Measurements from ENCODE around the gene PDZRN3. TPM values are rescaled to one million over a fixed set of nuclear protein-coding genes. Genes with fewer than 3 reads are reported as not detected.

Gene PDZRN3
- total and polyA plus RNA-seq, 4 donors: 33.6 to 86.3 (median 52.6) TPM

DNA sequence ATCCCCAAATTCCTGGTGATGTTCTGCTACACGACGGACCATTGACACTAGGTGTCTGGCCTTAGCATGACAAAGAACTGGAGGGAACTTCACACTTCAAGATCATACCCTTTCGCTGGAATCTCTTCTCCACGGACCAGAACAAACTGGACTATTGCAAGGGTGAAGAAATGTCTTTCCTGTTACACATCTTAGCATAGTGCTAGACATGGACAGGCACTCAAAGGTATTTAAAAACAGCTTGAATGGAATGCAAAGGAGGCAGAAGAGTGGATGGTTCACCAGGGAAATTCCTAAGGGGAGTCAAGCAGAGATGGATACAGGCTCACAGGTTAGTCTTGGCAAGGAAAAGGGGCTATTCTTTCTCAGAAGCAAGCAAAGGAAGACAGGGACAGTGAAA, 33.5 kb upstream of the PDZRN3 start:
- H3K36me3 ChIP-seq (ENCODE audit: control insufficient read depth in 1 of 2, insufficient read depth in 2 of 2, low read length in 1 of 2): no peaks in the 10 kb centered on the region
- no peak overlapping the region for H3K27ac ChIP-seq (ENCODE audit: low read depth in 1 of 2, low read length in 2 of 2)
- H3K4me3 ChIP-seq (ENCODE audit: low read length in 2 of 2): no peak overlapping the region
- H3K9me3 ChIP-seq (ENCODE audit: control insufficient read depth, low read length): no peaks in the 10 kb centered on the region
- H3K27me3 ChIP-seq (ENCODE audit: control insufficient read depth in 1 of 2, insufficient read depth in 2 of 2, low read length in 1 of 2): no peaks in the 10 kb centered on the region
- no peaks in the 10 kb centered on the region for H3K4me1 ChIP-seq (ENCODE audit: control insufficient read depth in 1 of 2, insufficient read depth in 2 of 2, low read length in 2 of 2)
- 84 to 86% methylated on average over 4 of the region's 4 CpGs for WGBS, 2 donors
- ATAC-seq (ENCODE audit: low FRiP score): no peak
- DNase-seq: no peak
- intact Hi-C loops (cut with DNase I): loop anchor here in 1 of 2 donors (5.0 kb wide), 1 partner anchor 59 kb away; no protein-coding TSS in a partner anchor

- ATAC-seq (ENCODE audit: low FRiP score): no peak
- Histone ChIP-seq H3K27ac (ENCODE audit: low read depth in 1 of 2, low read length in 2 of 2) (no peak overlapping the region), H3K4me1 (ENCODE audit: control insufficient read depth in 1 of 2, insufficient read depth in 2 of 2, low read length in 2 of 2) (no peaks in the 10 kb centered on the region), H3K4me3 (ENCODE audit: low read length in 2 of 2) (no peak overlapping the region), H3K9me3 (ENCODE audit: control insufficient read depth, low read length) (no peaks in the 10 kb centered on the region), H3K27me3 (ENCODE audit: control insufficient read depth in 1 of 2, insufficient read depth in 2 of 2, low read length in 1 of 2) (no peaks in the 10 kb centered on the region), H3K36me3 (ENCODE audit: control insufficient read depth in 1 of 2, insufficient read depth in 2 of 2, low read length in 1 of 2) (no peaks in the 10 kb centered on the region)
- DNase-seq: no peak
- intact Hi-C loops (cut with DNase I): loop anchor here in 1 of 2 donors (5.0 kb wide), 1 partner anchor 60 kb away; no protein-coding TSS in a partner anchor
These were observed 32.4 kb upstream of the PDZRN3 start for GRCh38 chr3:73657186-73657585.

- H3K27ac ChIP-seq (ENCODE audit: low read depth in 1 of 2, low read length in 2 of 2): no peak overlapping the region
- 77 to 82% methylated on average over 4 of the region's 4 CpGs for WGBS, 2 donors
- H3K9me3 ChIP-seq (ENCODE audit: control insufficient read depth, low read length): no peaks in the 10 kb centered on the region
- DNase-seq (no peak), ATAC-seq (ENCODE audit: low FRiP score) (no peak)
- intact Hi-C loops (cut with DNase I): loop anchor here in 1 of 2 donors (5.0 kb wide), 1 partner anchor 61 kb away; no protein-coding TSS in a partner anchor
- H3K36me3 ChIP-seq (ENCODE audit: control insufficient read depth in 1 of 2, insufficient read depth in 2 of 2, low read length in 1 of 2): no peaks in the 10 kb centered on the region
- no peaks in the 10 kb centered on the region for H3K4me1 ChIP-seq (ENCODE audit: control insufficient read depth in 1 of 2, insufficient read depth in 2 of 2, low read length in 2 of 2)
- H3K27me3 ChIP-seq (ENCODE audit: control insufficient read depth in 1 of 2, insufficient read depth in 2 of 2, low read length in 1 of 2): no peaks in the 10 kb centered on the region
- H3K4me3 ChIP-seq (ENCODE audit: low read length in 2 of 2): no peak overlapping the region
These were observed 31.6 kb upstream of the PDZRN3 start for GRCh38 chr3:73656241-73656890.

- Histone ChIP-seq H3K4me3 (ENCODE audit: low read length in 2 of 2) (no peak overlapping the region), H3K36me3 (ENCODE audit: control insufficient read depth in 1 of 2, insufficient read depth in 2 of 2, low read length in 1 of 2) (no peaks in the 10 kb centered on the region), H3K9me3 (ENCODE audit: control insufficient read depth, low read length) (no peaks in the 10 kb centered on the region), H3K4me1 (ENCODE audit: control insufficient read depth in 1 of 2, insufficient read depth in 2 of 2, low read length in 2 of 2) (no peaks in the 10 kb centered on the region), H3K27ac (ENCODE audit: low read depth in 1 of 2, low read length in 2 of 2) (no peak overlapping the region), H3K27me3 (ENCODE audit: control insufficient read depth in 1 of 2, insufficient read depth in 2 of 2, low read length in 1 of 2) (no peaks in the 10 kb centered on the region)
- intact Hi-C loops (cut with DNase I): loop anchor here in 1 of 2 donors (5.0 kb wide), 1 partner anchor 62 kb away; no protein-coding TSS in a partner anchor
- no peak for DNase-seq
- ATAC-seq (ENCODE audit: low FRiP score): no peak
- WGBS, 2 donors: 92 to 94% methylated on average over 5 of the region's 5 CpGs
These were observed 30.5 kb upstream of the PDZRN3 start for GRCh38 chr3:73655197-73655596.

- no peaks in the 10 kb centered on the region for H3K4me1 ChIP-seq (ENCODE audit: control insufficient read depth in 1 of 2, insufficient read depth in 2 of 2, low read length in 2 of 2)
- intact Hi-C loops (cut with DNase I): no loop called here
- no peaks in the 10 kb centered on the region for H3K9me3 ChIP-seq (ENCODE audit: control insufficient read depth, low read length)
- ATAC-seq (ENCODE audit: low FRiP score) (no peak), DNase-seq (no peak)
- no peaks in the 10 kb centered on the region for H3K27me3 ChIP-seq (ENCODE audit: control insufficient read depth in 1 of 2, insufficient read depth in 2 of 2, low read length in 1 of 2)
- H3K36me3 ChIP-seq (ENCODE audit: control insufficient read depth in 1 of 2, insufficient read depth in 2 of 2, low read length in 1 of 2): no peaks in the 10 kb centered on the region
- no peak overlapping the region for H3K4me3 ChIP-seq (ENCODE audit: low read length in 2 of 2)
- 8 to 10% methylated on average over 1 of the region's 1 CpG for WGBS, 2 donors
- H3K27ac ChIP-seq (ENCODE audit: low read depth in 1 of 2, low read length in 2 of 2): no peak overlapping the region
These were observed 29.1 kb upstream of the PDZRN3 start for GRCh38 chr3:73653877-73654276.

GRCh38 chr3:73653351-73653750, 28.6 kb upstream of the PDZRN3 start:
- no peak for ATAC-seq (ENCODE audit: low FRiP score)
- 50 to 58% methylated on average over 3 of the region's 3 CpGs for WGBS, 2 donors
- DNase-seq: no peak
- intact Hi-C loops (cut with DNase I): no loop called here
- no peaks in the 10 kb centered on the region for H3K9me3 ChIP-seq (ENCODE audit: control insufficient read depth, low read length)
- no peaks in the 10 kb centered on the region for H3K4me1 ChIP-seq (ENCODE audit: control insufficient read depth in 1 of 2, insufficient read depth in 2 of 2, low read length in 2 of 2)
- H3K27me3 ChIP-seq (ENCODE audit: control insufficient read depth in 1 of 2, insufficient read depth in 2 of 2, low read length in 1 of 2): no peaks in the 10 kb centered on the region
- H3K36me3 ChIP-seq (ENCODE audit: control insufficient read depth in 1 of 2, insufficient read depth in 2 of 2, low read length in 1 of 2): no peaks in the 10 kb centered on the region
- H3K27ac ChIP-seq (ENCODE audit: low read depth in 1 of 2, low read length in 2 of 2): no peak overlapping the region
- no peak overlapping the region for H3K4me3 ChIP-seq (ENCODE audit: low read length in 2 of 2)

DNA sequence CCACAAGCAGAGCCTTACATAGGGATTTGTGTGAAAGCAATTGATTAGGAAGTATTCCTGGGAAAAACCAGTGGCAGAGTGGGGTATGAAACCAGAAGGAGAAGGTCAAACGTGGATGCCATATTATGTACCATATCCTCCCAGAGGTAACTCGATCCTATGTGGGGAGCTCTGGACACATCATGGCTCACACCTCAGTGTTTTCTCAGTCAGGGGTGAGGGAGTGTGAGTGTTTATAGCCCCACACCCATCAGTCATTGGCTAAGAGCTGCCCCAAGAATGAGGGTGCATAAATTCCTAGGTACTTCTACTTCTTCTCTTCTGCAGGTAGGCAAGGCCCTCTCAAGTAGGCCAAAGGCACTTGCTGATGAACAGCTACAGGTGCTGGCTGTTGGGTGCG, 28.2 kb upstream of the PDZRN3 start:
- Histone ChIP-seq H3K36me3 (ENCODE audit: control insufficient read depth in 1 of 2, insufficient read depth in 2 of 2, low read length in 1 of 2) (no peaks in the 10 kb centered on the region), H3K4me3 (ENCODE audit: low read length in 2 of 2) (no peak overlapping the region), H3K9me3 (ENCODE audit: control insufficient read depth, low read length) (no peaks in the 10 kb centered on the region), H3K27me3 (ENCODE audit: control insufficient read depth in 1 of 2, insufficient read depth in 2 of 2, low read length in 1 of 2) (no peaks in the 10 kb centered on the region), H3K4me1 (ENCODE audit: control insufficient read depth in 1 of 2, insufficient read depth in 2 of 2, low read length in 2 of 2) (no peaks in the 10 kb centered on the region), H3K27ac (ENCODE audit: low read depth in 1 of 2, low read length in 2 of 2) (no peak overlapping the region)
- intact Hi-C loops (cut with DNase I): no loop called here
- WGBS, 2 donors: 77 to 90% methylated on average over 3 of the region's 3 CpGs
- DNase-seq (no peak), ATAC-seq (ENCODE audit: low FRiP score) (no peak)

DNA sequence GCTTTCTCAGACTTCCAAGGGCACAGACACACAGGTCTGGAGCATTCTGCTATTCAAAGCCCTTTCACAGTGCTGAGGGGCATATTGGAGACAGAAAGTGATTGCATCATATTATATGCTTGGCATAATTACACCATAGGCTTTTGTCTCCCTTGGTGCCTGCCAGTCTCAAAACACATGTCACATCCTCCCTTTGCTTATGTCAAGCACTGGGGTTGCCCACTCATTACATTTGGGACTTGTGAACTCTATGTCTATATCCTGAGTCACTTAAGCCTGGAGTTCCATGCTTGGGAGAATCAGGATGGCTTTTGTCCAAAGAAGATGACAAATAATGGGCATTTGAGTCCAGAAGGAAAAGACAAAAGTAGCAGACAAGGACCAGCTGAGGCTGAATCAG, 12.3 kb upstream of the PDZRN3 start:
- ATAC-seq (ENCODE audit: low FRiP score): no peak
- H3K36me3 ChIP-seq (ENCODE audit: control insufficient read depth in 1 of 2, insufficient read depth in 2 of 2, low read length in 1 of 2): no peaks in the 10 kb centered on the region
- H3K9me3 ChIP-seq (ENCODE audit: control insufficient read depth, low read length): no peaks in the 10 kb centered on the region
- no peak for DNase-seq
- H3K27ac ChIP-seq (ENCODE audit: low read depth in 1 of 2, low read length in 2 of 2): peak overlapping the region; percentile 63 to 76
- no peaks in the 10 kb centered on the region for H3K27me3 ChIP-seq (ENCODE audit: control insufficient read depth in 1 of 2, insufficient read depth in 2 of 2, low read length in 1 of 2)
- intact Hi-C loops (cut with DNase I): no loop called here
- no peak overlapping the region for H3K4me3 ChIP-seq (ENCODE audit: low read length in 2 of 2)
- H3K4me1 ChIP-seq (ENCODE audit: control insufficient read depth in 1 of 2, insufficient read depth in 2 of 2, low read length in 2 of 2): peaks cover 0 to 4% of the 10 kb centered on the region in 2 donors

DNA sequence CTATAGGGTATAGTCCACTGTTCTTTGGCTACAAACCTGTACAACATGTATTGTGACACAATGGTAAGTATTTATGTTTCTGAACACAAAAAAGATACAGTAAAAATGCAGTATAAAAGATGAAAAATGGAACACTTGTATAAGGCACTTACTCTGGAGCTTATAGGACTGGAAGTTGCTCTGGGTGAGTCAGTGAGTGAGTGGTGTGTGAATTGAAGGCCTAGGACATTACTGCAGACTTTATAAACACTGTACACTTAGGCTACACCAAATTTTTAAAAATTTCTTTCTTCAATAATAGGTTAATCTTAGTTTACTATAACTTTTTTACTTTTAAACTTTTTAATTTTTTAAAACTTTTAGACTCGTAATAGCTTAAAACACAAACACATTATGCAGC, 10.5 kb upstream of the PDZRN3 start:
- no peaks in the 10 kb centered on the region for H3K9me3 ChIP-seq (ENCODE audit: control insufficient read depth, low read length)
- DNase-seq (no peak), ATAC-seq (ENCODE audit: low FRiP score) (no peak)
- no peak overlapping the region for H3K4me3 ChIP-seq (ENCODE audit: low read length in 2 of 2)
- no peak overlapping the region for H3K27ac ChIP-seq (ENCODE audit: low read depth in 1 of 2, low read length in 2 of 2)
- no peaks in the 10 kb centered on the region for H3K36me3 ChIP-seq (ENCODE audit: control insufficient read depth in 1 of 2, insufficient read depth in 2 of 2, low read length in 1 of 2)
- H3K4me1 ChIP-seq (ENCODE audit: control insufficient read depth in 1 of 2, insufficient read depth in 2 of 2, low read length in 2 of 2): peaks cover 0 to 4% of the 10 kb centered on the region in 2 donors
- WGBS, 2 donors: 0 to 99% methylated on average over 1 of the region's 1 CpG
- no peaks in the 10 kb centered on the region for H3K27me3 ChIP-seq (ENCODE audit: control insufficient read depth in 1 of 2, insufficient read depth in 2 of 2, low read length in 1 of 2)
- intact Hi-C loops (cut with DNase I): no loop called here

All from aorta (tissue), 5 donors.